Thymus (tissue), 11 donors: ENCODE results near the gene HDAC1. TPM values are rescaled to one million over a fixed set of nuclear protein-coding genes. Genes with fewer than 3 reads are reported as not detected.
"Not testable (repeated sequence)": the region's sequence is repeated elsewhere in the genome, so short reads cannot be mapped to it uniquely, and the experiment has no call there.

Experiments
- DNase-seq, 9 donors: peaks; one replicate each; pipeline ENCODE4 v3.0.0-alpha.2; 2013; ENCODE audit warnings: low spot score in 9 of 9, low read depth in 6 of 9, missing footprints in 1 of 9
- H3K27ac ChIP-seq, 2 donors: one replicate each; pipeline ENCODE4 v1.5.1; 2013; ENCODE audit warnings: control low read depth in 1 of 2, low read depth in 1 of 2, low read length in 1 of 2, mild to moderate bottlenecking in 1 of 2, moderate library complexity in 1 of 2
- H3K27me3 ChIP-seq, 2 donors: one replicate each; pipeline ENCODE4 v1.5.1; 2013; ENCODE audit warnings: low read length in 1 of 2; ENCODE audit not compliant: control insufficient read depth in 2 of 2, insufficient read depth in 1 of 2
- H3K36me3 ChIP-seq, 2 donors: one replicate each; pipeline ENCODE4 v1.5.1; 2013; ENCODE audit warnings: low read length in 1 of 2, mild to moderate bottlenecking in 1 of 2, moderate library complexity in 1 of 2; ENCODE audit not compliant: control insufficient read depth in 2 of 2, insufficient read depth in 2 of 2
- H3K4me1 ChIP-seq, 2 donors: one replicate each; pipeline ENCODE4 v1.5.1; 2013; ENCODE audit warnings: low read length in 2 of 2; ENCODE audit not compliant: control insufficient read depth in 2 of 2, insufficient read depth in 2 of 2
- H3K4me3 ChIP-seq, 2 donors: one replicate each; pipeline ENCODE4 v1.5.1; 2013; ENCODE audit warnings: low read length in 2 of 2, control low read depth in 1 of 2, mild to moderate bottlenecking in 1 of 2
- H3K9me3 ChIP-seq, 2 donors: one replicate each; pipeline ENCODE4 v1.5.1; 2013; ENCODE audit warnings: low read length in 1 of 2, mild to moderate bottlenecking in 1 of 2; ENCODE audit not compliant: control insufficient read depth in 2 of 2, insufficient read depth in 1 of 2
- WGBS: extraction: QIAGEN DNeasy Blood & Tissue Kit; methylation state at CpG from one replicate; pipeline ENCODE4 v1.1.7; 2013; 5-methylcytosine and 5-hydroxymethylcytosine counted together
- polyA plus RNA-seq: library from polyadenylated mRNA; stranded (reverse); fragments of 200-250 nt; gene quantifications from one replicate; pipeline ENCODE4 v1.2.3, GENCODE V29; 2013
- total RNA-seq: library from RNA; stranded (reverse); fragments of 120-200 nt; gene quantifications from one replicate; pipeline ENCODE4 v1.2.4, GENCODE V29; 2013
- donor health status: healthy.

HDAC1 gene
- total and polyA plus RNA-seq, 2 donors: 103 to 150 TPM

DNA sequence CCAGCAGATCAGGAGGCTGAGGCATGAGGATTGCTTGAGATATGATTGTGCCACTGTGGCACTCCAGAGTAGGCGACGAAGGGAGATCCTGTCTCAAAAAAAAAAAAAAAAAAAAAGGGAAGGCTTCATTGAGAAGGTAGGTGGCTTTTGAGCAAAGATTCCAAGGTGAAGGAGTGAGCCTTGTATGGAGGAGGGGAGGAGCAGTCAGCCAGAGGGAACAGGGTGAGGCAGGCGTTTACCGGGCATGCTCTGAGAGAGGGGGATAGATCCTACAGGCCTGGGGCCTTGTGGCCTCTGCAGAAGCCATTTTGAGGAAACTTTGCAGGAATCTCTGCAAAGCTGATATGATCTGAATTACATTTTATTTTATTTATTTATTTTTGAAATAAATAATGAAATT is 5.1 kb upstream of the HDAC1 start:
- peaks cover 54 to 58% of the 10 kb centered on the region in 2 donors for H3K36me3 ChIP-seq
- H3K27ac ChIP-seq: no peak overlapping the region
- no peak overlapping the region for H3K4me3 ChIP-seq
- 97% methylated on average over 4 of the region's 4 CpGs for WGBS
- DNase-seq: no peak
- H3K9me3 ChIP-seq: no peaks in the 10 kb centered on the region
- no peaks in the 10 kb centered on the region for H3K27me3 ChIP-seq
- peaks cover 8 to 17% of the 10 kb centered on the region in 2 donors for H3K4me1 ChIP-seq

DNA sequence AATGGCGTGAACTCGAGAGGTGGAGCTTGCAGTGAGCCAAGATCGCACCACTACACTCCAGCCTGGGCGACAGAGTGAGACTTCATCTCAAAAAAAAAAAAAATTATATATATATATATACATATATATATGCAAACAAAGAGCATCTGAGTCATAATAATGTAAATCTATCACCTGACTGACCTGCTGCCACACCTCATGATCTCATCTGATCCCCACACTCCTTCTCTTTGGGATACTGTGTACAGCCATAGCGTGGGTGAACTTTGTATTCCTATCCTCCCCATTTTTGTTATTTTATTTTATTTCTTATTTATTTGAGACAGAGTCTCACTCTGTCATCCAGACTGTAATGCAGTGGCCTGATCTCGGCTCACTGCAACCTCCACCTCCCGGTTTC is 2.6 kb upstream of the HDAC1 start:
- peaks cover 32 to 35% of the 10 kb centered on the region in 2 donors for H3K36me3 ChIP-seq
- no peaks in the 10 kb centered on the region for H3K27me3 ChIP-seq
- WGBS: 97% methylated on average over 7 of the region's 7 CpGs
- no peaks in the 10 kb centered on the region for H3K9me3 ChIP-seq
- no peak for DNase-seq
- no peak overlapping the region for H3K4me3 ChIP-seq
- no peak overlapping the region for H3K27ac ChIP-seq
- peaks cover 17 to 27% of the 10 kb centered on the region in 2 donors for H3K4me1 ChIP-seq

DNA sequence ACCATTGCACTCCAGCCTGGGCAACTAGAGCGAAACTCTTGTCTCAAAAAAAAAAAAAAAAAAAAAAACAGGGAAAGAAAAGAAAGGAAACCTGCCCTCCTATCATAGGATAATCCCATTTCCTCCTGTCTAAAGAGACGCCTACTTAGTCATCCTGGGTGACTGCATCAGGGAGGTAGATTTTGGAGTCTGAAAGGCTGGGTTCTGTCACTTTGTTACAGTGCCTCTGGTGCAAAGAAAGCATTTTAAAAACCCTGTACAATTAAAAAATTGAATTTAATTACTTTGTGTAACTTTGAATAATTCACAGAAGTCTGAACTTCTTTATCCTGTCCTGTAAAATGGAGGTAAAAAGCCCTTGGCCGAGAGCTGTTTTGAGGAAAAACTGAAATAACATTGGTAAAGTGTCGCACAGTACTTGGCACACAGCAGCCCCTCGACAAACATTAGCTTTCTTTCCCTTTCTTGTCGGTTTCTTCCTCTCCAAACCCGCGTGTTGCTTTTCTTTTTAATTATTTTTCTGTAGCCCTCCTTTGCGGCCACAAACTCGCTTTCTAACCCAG is 657 bp upstream of the HDAC1 start:
- Histone ChIP-seq H3K9me3 (no peaks in the 10 kb centered on the region), H3K27ac (peak overlapping the region; percentile 76 to 85), H3K4me1 (peaks cover 19 to 42% of the 10 kb centered on the region in 2 donors), H3K27me3 (no peaks in the 10 kb centered on the region), H3K4me3 (peak overlapping the region; percentile 67 to 99), H3K36me3 (peaks cover 16 to 30% of the 10 kb centered on the region in 2 donors)
- 58% methylated on average over 10 of the region's 10 CpGs for WGBS
- no peak for DNase-seq

DNA sequence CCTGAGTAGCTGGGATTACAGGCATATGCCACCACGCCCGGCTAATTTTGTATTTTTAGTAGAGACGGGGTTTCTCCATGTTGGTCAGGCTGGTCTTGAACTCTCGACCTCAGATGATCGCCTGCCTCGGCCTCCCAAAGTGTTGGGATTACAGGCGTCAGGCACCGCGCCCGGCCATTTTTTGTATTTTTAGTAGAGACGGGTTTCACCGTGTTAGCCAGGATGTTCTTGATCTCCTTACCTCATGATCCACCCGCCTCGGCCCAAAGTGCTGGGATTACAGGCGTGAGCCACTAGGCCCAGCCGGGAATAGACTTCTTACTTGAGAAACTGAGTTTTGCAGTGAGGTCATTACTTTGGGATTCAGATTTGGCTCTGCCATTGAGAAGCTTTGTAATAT is 6.3 kb downstream of the HDAC1 start:
- H3K4me3 ChIP-seq, H3K27me3 ChIP-seq, H3K27ac ChIP-seq, H3K9me3 ChIP-seq, DNase-seq: not testable (repeated sequence)
- Histone ChIP-seq H3K4me1 (peaks cover 9 to 20% of the 10 kb centered on the region in 2 donors), H3K36me3 (peaks cover 21 to 55% of the 10 kb centered on the region in 2 donors)
- WGBS: 98% methylated on average over 16 of the region's 16 CpGs

DNA sequence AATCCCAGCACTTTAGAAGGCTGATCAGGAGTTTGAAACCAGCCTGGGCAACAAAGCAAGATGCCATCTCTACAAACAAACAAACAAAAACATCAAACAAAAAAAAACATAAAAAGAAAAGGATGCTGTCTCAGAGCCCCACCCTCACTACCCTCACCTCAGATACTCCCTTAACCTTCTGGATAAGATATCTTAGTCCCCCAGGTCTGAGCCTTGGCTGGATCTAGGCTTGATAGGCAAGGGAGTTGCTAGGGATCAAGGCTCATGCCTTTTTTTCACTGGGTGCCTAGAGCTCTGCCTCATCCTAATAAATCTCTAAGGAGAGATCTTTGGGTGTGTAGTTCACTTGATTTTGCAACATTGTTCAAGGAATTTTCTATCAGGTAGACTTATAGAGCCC is 7.4 kb downstream of the HDAC1 start:
- Histone ChIP-seq H3K36me3 (peaks cover 32 to 66% of the 10 kb centered on the region in 2 donors), H3K27me3 (no peaks in the 10 kb centered on the region), H3K4me3 (no peak overlapping the region), H3K27ac (no peak overlapping the region), H3K9me3 (peaks cover 0 to 3% of the 10 kb centered on the region in 2 donors), H3K4me1 (peaks cover 2 to 17% of the 10 kb centered on the region in 2 donors)
- DNase-seq: no peak

DNA sequence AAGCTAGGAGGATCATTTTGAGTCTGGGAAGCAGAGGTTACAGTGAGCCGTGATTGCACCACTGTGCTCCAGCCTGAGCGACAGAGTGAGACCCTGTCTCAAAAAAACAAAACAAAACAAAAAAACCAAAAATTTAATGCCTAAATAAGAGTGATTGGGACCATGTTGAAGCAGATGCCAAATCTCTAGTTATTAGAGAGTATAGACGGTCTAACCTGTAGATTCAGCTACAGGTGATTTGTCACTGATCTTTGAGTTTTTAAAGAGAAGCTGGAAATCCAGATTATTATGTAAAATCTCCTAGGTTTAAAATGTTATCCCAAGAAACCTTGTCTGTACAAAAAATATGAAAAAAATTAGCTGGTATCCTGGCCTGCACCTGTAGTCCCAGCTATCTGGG is 11.5 kb downstream of the HDAC1 start:
- DNase-seq: no peak

DNA sequence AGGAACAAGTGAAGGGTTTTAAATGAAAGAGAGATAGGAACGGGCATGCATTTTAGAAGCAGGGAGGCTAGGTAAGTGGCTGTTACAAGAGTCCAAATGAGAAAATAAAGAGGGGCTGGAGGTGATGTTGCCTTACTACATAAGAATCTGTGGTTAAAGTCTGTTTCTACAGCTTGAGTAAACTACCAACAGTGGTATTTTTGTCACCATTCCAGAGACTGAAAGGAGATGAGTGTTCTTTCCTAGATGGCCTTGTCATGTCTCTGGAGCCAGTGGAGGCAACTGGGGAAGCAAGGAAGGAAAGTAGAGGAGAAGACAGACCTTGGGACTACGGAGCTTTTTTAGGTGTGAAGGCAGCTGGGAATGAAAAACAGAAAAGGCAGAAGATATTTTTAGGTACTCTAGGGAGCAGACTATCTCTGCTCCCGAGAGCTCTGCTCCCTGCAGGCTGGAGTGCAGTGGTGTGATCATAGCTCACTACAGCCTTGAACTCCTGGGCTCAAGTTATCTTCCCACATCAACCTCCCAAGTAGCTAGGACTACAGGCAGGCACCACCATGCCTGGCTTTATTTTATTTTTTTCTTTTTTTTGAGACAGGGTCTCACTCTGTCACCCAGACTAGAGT is 12.2 kb downstream of the HDAC1 start:
- WGBS: 96% methylated on average over 3 of the region's 3 CpGs
- no peak overlapping the region for H3K4me3 ChIP-seq
- peaks cover 45 to 74% of the 10 kb centered on the region in 2 donors for H3K36me3 ChIP-seq
- DNase-seq: no peak
- H3K4me1 ChIP-seq: peaks cover 0 to 4% of the 10 kb centered on the region in 2 donors
- H3K9me3 ChIP-seq: peaks cover 2 to 8% of the 10 kb centered on the region in 2 donors
- no peak overlapping the region for H3K27ac ChIP-seq
- no peaks in the 10 kb centered on the region for H3K27me3 ChIP-seq

More for the DNA sequence above, 11.5 kb downstream of the HDAC1 start:
- H3K27me3 ChIP-seq: no peaks in the 10 kb centered on the region
- H3K9me3 ChIP-seq: peaks cover 2 to 8% of the 10 kb centered on the region in 2 donors
- H3K36me3 ChIP-seq: peaks cover 46 to 77% of the 10 kb centered on the region in 2 donors
- 97% methylated on average over 3 of the region's 3 CpGs for WGBS
- no peak overlapping the region for H3K4me3 ChIP-seq
- H3K27ac ChIP-seq: no peak overlapping the region
- H3K4me1 ChIP-seq: no peaks in the 10 kb centered on the region

DNA sequence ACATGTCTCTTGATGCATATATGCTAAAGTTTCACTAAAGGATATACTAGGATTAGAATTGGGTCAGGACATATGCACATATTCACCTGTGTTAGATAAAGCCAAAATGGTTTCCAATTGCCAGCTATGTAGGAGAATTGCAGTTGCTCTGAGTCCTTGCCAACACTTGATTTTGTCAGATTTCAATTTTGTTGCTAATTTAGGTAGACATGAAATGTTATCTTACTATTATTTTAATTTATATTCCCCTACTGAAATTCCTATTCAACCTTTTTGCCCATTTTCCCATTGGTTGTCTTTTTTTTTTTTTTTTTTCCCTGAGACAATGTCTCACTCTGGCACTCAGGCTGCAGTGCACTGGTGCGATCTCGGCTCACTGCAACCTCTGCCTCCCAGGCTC is 13.4 kb downstream of the HDAC1 start:
- peaks cover 42 to 76% of the 10 kb centered on the region in 2 donors for H3K36me3 ChIP-seq

DNA sequence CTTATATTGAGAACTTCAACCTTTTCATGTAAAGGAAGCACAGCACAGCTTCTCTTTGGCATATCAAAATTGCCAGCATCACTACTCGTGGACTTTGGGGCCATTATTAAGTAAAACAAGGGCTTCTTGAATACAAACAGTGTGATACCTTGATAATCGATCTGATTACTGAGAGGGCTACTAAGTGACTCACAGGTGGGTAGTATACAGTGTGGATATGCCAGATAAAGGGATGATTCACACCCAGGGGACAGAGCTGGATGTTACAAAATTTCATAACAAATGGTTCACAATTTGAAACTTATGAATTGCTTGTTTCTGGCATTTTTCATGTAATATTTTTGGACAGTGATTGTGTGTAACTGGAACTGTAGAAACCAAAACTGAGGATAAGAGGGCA is 15.4 kb downstream of the HDAC1 start:
- WGBS: 95% methylated on average over 2 of the region's 2 CpGs
- Histone ChIP-seq H3K36me3 (peaks cover 34 to 64% of the 10 kb centered on the region in 2 donors), H3K9me3 (peaks cover 2 to 8% of the 10 kb centered on the region in 2 donors), H3K27ac (no peak overlapping the region), H3K27me3 (no peaks in the 10 kb centered on the region), H3K4me3 (no peak overlapping the region), H3K4me1 (peaks cover 0 to 4% of the 10 kb centered on the region in 2 donors)
- DNase-seq: no peak

More for the DNA sequence above, 13.4 kb downstream of the HDAC1 start:
- peaks cover 2 to 8% of the 10 kb centered on the region in 2 donors for H3K9me3 ChIP-seq
- no peaks in the 10 kb centered on the region for H3K27me3 ChIP-seq
- 99% methylated on average over 2 of the region's 2 CpGs for WGBS
- DNase-seq: no peak
- H3K4me3 ChIP-seq: no peak overlapping the region
- peaks cover 0 to 4% of the 10 kb centered on the region in 2 donors for H3K4me1 ChIP-seq
- H3K27ac ChIP-seq: no peak overlapping the region
